HG03432 (cell line): Measurements from ENCODE around the gene MAPK8IP3.

Source experiments
- ATAC-seq: cut with Tn5 transposase; IDR thresholded peaks from one replicate; pipeline ENCODE4 v1.9.1; 2021; ENCODE audit warnings: mild to moderate bottlenecking, moderate library complexity; ENCODE audit not compliant: unreplicated experiment

The MAPK8IP3 gene

DNA sequence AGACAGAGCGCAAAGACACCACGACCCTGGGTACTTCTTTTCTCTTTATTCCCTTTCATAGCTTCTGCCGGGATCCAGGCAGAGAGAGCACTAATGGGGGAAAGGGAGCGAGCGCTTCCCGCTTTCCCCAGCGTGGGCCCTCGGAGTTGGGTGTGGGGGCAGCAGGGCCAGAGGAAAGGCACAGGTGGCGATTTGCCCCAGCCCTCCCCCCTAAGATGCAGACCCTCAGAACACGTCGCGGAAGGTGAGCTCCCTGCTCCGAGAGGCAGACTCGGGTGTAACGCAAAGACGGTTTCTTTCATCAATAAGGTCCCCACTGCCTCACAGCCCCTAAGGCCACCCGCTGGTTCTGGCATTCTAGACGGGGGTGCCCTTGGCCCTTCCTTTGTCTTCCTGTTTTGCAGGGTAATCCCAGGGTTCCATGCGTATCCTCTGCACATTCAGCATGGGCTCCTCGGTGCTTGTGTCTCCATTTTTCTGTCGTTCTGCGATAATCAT lies 65.9 kb downstream of the MAPK8IP3 start:
- no peak for ATAC-seq

DNA sequence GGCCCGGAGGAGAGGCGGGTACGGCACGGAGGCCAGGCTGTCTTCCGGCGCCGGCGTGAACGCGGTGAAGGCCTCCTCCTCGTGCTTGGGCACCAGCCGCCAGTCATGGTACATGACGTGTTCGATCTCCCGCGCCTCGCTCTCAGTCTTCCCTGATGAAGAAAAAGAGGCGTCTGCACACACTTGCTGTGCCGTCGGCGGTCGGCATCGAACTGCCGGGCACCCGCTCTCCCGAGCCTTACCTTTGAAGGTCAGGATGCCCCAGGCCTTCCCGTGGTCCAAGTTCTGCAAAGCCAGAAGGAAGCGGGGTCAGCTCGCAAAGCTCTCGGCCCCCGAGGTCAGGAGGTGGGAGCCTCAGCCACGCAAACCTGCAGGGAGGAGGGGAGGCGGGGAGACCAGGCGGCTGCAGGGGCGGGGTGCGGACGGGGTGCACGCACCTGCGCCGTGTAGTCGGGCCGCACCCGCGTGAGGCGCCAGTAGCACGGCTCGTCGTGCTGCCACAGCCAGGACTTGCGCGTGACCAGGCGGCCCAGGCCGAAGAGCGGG lies 66.4 kb downstream of the MAPK8IP3 start, which contains the start of gene EME2:
TSS of gene EME2 (plus strand) at position 449 of the 546 bp plus-strand sequence. CDS start 418 bp downstream, outside the sequence.
- ATAC-seq = no peak

DNA sequence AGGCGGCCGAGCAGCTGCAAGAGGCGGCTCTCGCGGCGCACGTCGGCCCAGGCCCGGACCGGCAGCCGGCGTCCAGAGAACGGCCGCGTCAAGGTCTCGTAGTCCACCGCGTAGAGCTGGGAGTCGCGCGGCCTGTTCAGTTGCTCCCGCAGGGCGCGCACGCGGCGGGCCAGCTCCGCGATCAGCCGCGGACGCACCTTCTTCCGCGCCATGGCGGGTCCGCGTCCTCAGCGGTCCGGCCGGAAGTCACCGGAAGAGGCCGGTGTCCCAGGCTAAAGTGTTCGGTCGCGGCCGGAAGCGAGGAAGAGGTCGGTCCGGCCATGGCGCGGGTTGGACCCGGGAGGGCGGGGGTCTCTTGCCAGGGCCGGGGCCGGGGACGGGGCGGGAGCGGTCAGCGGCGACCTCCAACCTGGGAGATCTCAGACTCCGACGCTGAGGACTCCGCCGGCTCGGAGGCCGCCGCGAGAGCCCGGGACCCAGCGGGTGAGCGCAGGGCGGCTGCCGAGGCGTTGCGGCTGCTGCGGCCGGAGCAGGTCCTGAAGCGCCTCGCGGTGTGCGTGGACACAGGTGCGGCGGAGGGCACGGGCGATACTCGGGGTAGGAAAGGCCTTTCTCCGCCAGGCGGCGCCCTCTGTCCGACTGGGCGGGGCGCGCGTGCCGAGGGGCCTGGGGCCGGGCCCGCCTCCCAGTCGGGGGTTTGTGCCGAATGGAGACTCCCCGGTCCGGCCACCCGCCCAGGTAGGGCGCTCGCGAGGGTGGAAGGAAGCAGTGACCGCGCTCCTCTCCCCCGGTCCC lies 67.1 kb downstream of the MAPK8IP3 start, which contains the start of gene MRPS34:
TSS of gene MRPS34 (minus strand) at position 227 of the 795 bp plus-strand sequence. CDS start at position 212, 15 bp downstream.
- peak; percentile 46 for ATAC-seq

DNA sequence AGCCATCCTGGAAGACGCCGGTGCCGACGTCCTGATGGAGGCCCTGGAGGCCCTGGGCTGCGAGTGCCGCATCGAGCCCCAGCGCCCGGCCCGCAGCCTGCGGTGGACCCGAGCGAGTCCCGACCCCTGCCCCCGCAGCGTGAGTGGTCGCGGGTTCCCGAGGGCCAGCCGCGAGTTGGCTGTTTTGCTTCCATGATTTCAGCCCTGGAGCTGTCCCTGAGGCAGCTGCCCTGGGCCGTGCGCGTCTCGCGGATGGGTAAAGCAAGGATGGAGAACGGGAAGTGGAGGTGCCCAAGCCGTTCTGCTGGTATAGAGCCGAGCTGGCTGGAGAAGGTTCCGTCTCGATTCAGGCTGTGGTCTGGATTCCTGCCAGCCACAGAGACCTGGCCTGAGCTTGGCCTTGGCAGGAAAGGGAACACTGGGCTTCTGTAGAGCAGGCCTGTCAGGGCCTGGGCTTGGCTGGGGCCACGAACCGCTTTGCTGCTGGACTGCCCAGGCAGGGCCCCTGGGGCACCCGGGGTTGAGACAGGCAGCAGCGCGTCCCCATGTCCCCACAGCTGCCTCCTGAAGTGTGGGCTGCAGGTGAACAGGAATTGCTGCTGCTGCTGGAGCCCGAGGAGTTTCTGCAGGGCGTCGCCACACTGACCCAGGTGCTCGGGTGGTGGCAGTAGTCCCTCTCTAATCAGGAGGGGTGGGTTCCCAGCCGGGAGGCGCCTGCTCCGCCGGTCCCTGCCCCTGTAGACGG lies 67.9 kb downstream of the MAPK8IP3 start:
- peak; percentile 0 for ATAC-seq

DNA sequence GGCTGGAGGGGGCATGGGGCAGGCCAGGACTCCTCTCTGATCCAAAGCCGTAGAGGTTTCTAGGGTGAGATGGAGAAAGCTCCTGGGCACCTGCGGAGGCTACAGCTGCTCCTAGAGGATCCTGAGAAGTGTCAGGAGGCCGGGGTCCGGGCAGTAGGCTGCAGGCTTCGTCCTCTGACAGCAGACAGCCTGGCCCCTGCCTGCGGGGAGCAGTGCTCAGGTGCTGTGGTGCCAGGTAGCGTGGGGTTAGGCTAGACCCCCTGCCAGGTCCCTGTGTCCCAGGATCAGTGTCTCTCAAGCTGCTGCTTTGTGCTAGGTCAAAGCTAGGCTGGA lies 68.4 kb downstream of the MAPK8IP3 start:
- no peak for ATAC-seq

DNA sequence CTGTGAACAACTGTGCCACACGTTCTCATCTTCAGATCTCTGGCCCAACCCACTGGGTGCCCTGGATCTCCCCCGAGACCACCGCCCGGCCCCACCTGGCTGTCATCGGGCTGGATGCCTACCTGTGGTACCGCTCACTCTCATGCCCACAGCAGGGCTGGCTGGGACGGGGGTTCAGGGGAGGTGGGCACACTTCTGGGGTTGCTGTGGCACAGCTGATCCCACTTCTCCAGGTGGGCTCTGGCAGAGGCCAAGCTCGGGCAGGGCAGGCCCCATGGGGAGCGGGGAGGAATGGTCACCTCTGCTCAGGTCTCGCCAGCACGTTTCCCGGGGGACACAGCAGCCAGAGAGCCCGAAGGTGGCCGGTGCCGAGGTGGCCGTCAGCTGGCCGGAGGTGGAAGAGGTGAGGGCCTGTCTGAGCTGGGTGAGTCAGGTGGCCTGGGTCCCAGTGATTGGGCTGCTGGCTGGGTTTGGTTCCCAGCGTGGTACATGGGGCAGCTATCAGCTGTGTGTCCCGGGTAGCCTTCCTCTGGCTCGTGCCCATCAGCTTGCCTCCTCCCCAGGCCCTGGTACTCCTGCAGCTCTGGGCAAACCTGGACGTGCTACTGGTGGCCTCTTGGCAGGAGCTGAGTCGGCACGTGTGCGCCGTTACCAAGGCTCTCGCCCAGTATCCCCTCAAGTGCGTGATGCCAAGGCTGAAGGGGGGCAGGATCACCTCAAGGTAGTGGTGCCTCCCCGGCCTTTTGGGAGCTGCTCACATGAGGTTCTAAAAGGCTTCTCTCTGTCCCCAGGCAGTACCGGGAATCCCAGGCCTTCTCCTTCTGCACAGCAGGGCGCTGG lies 69.2 kb downstream of the MAPK8IP3 start:
- no peak for ATAC-seq

DNA sequence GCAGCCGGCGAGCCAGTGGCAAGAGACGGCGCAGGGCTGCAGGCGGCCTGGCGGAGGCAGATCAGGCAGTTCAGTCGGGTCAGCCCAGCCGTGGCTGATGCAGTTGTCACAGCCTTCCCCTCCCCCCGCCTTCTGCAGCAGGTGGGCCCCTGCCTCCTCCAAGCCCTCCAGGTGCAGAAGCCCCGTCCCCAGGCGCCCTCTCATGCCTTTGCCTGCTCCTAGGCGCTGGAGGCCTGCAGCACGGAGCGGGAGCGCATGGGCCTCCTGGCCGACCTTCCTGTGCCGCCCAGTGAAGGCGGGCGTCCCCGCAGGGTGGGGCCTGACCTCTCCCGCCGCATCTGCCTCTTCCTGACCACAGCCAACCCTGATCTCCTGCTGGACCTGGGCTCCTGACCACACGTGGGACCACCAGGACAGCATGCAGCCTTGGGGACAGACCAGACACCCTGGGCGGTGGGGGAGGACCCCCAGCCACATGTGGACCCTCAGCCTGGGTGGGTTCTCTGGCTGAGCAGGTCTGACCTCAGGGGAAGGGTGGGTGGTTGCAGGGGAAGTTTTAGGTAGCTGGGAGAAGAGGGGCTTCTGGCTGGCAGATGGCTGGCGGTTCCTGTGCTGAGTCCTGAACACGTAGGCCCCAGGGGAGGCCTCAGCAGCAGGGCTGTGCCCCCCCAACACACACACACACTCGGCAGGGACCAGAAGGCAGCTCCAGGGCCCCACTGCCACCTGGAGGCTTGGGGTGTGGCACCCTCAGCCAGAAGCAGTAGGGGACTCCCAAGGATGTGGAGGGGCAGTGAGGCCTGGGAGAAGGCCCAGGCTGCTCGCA lies 70.1 kb downstream of the MAPK8IP3 start:
- no peak for ATAC-seq

DNA sequence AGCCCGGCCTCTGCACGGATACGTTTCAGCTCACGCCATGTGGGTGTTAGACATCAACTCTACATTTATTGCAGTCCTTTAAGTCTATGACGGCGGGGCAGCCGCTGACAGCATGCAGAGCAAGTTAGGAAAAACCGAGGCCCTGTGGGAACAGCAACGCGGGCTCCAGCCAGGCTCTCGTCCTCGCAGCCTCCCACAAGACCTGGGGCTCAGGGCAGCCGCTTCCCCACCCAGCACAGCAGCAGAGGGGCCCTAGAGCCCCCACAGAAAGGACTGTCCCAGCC lies 70.6 kb downstream of the MAPK8IP3 start:
- no peak for ATAC-seq

DNA sequence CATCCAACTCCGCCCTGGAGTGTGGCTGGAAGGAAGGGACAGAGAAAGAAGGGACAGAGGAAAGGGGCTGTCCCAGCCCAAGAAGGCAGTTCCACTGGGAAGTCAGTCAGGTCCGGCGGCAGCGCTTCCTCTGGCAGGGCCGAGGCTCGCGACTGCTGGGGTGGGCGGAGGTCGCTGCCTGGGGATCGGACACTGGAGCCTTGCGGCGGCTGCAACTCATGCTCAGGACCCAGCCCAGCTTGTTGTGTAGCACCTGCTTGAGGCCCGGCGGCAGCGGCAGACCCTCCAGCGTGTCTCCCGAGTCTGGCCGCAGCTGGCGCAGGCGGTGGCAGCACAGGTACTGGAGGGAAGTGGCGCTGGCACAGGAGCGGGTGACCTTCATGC lies 71.0 kb downstream of the MAPK8IP3 start:
- no peak for ATAC-seq

DNA sequence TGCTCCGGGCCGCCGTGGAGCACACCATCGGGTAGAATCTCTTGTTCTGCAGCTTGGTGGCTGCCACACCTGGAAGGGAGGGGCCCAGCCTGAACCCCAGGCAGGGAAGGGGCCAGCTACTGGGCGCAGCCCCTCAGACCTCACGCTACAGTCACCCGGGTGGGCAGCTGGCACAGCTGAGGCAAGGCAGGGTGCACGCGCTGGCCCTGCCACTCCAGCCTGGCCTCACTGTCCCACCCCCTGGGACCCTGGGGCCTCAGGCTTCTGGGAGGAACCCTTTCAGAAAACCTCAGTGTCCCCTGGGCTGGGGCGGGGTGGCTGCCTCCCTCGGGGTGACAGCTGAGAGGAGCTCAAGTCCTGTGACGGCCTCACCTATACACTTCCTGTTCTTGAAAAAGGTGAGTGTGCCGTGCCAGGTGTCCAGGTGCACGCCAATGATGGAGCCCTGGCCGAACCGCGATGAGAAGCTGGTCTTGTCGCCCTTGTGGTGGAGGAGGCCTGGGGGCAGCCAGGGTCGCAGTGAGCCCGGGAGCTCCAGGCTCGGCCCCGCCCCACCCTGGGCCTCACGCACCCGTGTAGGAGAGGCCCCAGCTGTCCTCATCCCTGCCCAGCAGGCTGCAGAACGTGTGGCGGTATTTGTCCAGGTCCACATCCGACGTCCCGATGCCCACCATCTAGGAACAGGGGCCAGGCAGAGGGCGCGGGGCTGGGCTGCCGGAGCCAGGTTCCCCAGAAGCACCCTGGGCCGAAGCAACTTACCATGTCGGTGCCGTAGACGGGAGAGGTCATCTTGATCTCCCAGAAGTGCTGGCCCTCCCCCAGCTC lies 71.6 kb downstream of the MAPK8IP3 start:
- ATAC-seq = no peak

DNA sequence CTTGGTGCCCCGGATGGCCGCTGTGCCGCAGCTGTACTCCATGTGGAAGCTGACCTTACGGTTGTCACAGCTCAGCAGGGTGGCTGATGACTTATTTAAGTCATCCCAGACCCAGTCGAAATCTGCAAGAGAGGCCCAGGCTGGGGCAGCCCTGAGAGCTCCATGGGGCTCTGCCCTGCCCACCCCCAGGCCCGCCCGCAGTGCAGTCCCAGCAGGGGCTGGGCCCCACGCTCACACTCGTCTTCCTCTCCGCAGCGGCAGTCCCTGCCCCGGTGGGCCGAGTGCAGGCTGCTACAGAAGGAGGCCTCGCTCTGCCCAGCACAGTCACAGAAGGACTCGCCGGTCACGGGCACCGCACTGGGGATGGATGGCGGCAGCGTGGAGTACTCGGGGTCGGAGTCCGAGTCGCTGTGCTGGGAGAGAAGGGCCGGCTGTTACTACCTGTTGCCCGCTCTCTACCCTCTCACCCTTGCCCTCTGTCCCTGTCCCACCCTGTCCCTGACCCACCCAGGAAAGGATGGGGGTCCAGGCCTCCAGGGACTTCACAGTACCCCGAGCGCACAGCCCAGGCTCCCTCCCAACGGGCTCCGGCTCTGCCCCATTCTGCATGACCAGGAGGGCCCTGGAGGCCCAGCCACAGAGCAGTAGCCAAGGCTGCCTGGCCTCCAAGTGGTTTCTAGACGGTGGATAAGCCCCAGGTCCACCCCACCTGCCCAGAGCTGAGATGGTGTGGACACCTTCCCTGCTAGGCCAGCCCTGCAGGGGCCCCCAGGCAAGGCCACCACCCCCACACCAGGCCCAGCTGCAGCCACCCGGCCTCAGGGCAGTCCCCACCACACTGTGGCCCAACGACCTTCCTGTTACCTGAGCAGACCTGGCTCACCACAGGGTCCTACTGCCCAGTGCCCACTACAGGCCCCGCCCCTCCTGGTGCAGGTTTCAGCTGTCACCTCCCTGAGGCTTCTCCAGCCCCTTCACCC lies 72.5 kb downstream of the MAPK8IP3 start:
- no peak for ATAC-seq

DNA sequence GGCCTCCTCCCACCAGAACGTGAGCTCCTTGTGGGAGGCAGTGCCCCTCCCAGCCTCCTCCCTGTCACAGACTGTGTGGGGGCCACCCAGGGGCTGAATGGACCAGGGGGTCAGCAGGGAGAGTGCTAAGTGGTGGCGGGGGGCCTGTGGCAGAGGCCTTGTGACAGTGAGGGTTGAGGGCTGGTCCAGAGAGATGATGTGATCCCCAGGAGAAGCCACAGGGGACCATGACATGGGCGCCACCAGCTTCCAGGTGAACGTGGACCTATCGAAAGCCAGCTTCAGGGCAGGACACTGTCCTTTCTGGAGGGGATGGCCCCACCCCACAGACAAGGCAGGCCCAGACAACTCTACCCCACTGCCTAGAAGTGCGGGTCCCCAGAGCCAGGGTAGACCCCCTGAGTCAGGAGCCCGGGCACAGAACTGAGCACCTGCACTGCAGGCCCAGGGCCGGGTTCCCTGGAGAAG lies 73.3 kb downstream of the MAPK8IP3 start:
- no peak for ATAC-seq

DNA sequence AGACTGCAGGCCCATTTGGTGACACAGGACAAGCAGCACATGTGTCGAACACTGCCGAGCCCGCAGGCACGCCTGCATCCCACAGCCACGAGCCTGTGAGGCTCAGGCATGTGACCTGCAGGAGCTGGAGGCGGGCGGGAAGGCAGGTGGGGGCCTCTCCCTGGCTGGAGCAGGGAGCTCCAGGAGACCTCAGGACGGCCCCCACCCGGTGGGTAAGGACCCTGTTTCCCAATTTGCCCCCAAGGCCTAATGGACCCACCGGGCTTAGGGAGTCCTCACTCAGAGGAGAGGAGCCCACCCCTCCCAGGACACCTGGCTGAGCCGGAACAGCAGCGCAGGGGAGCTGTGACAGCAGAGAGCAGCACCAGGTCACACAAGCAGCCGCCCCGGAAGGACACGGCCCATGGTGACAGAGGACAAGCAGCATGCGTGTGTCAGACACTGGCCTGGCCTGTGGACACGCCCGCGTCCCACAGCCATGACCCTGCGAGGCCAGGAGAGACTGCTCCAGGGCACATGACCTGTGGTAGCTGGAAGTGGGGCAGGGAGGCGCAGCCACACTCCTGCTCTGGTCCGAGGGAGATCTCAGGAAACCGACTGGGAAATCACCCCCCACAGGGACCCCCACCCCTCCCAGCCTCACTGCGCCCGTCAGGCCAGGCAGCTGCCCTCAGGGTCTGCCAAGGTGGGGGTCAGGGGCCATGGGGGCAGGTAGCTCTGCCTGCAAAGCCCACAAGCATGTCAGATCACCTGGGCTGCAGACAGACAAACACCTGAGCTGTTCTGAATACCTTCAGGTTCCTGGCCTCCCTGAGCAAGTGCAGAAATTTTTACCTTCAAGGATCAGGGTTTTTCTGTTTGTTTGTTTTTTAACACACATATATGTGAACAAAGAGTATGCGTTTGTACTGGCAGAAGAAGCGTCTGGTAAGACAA lies 74.0 kb downstream of the MAPK8IP3 start:
- no peak for ATAC-seq

DNA sequence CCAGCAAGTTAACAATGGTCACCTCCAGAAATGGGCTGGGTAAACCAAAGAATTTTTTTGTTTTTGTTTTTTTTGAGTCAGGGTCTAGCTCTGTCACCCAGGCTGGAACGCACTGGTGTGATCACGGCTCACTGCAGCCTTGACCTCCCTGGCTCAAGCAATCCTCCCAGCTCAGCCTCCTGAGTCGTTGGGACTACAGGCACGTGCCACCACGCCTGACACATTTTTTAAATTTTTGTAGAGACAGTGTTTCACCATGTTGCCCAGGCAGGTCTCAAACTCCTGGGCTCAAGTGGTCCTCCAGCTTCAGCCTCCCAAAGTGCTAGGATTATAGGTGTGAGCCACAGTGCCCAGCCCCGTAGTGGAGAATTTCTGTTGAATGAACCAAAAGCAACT lies 74.7 kb downstream of the MAPK8IP3 start:
- ATAC-seq = no peak

DNA sequence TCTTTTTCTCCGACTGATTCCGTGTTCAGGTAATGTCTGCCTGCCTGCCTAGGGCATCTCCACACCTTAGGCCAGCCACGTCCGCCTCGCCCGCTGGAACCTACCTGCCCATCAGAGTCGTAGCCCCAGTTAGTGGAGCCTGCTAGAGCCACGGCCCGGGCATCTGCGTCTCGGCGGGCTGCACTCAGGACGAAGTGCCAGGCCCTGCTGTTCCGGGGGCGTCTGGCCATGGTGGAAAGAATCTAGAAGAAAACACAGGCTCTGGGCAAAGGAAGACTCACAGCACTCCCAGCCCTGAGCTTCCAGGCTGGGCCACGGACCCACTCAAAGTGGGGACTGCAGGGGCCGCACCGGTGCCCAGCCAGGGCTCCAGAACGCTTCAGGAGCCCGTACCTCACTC lies 75.3 kb downstream of the MAPK8IP3 start:
- no peak for ATAC-seq

DNA sequence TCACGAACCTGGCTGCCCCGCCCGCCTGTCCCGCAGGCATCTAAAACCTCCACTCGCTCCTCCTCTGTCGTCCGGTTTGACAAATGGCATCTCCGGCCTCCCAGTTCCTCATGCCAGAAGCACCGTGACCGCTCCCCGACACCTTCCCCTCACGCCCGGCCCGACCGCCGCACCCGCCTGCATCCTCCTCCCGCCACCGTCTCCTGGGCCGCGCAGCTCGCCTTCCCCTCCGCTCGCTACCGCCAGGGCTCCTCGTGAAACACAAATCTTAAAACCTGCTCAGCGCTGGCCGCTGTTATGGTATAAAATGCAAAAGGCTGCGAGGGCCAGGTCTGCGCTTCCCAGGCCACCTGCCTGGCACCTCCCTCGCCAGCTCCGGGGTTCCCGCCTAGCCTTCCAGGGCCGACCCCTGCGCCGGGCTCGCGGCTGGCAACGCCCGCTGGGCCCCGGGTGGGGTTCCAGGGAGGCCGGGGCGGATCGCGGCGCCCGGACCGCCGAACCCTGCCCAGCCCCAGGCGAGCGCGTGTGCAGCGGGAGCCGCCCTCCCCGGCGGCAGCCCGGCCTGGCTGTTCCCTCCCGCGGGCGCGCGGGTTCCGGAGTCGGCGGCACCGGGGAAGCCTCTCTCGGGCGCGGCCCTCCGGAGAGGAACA lies 75.9 kb downstream of the MAPK8IP3 start:
- peak; percentile 16 for ATAC-seq
